Body of pancreas (tissue), 4 donors: ENCODE data around the gene ROBO1. TPM values are rescaled to one million over a fixed set of nuclear protein-coding genes. Genes with fewer than 3 reads are reported as not detected.
"Not testable (repeated sequence)": the region's sequence is repeated elsewhere in the genome, so short reads cannot be mapped to it uniquely, and the experiment has no call there.

Experiments
- ATAC-seq: fragments of 150-250 bp; one replicate; pipeline ENCODE4 v1.9.1; 2016
- DNase-seq, 4 donors: peaks; one replicate each; pipeline ENCODE4 v3.0.0-alpha.2; 2019
- H3K27ac ChIP-seq, 4 donors: fragments of 200-600 bp; sonication (generic); 1 replicate in 3 of 4; 2 replicates in 1 of 4; pipeline versions ENCODE4 v1.5.1 to v1.6.1; 2016 to 2019; ENCODE audit warnings: mild to moderate bottlenecking in 1 of 4, mixed read lengths in 1 of 4, moderate library complexity in 1 of 4
- H3K27me3 ChIP-seq, 2 donors: fragments of 200-600 bp; sonication (generic); one replicate each; pipeline ENCODE4 v1.6.0; 2016; ENCODE audit warnings: mild to moderate bottlenecking in 1 of 2
- H3K36me3 ChIP-seq, 2 donors: fragments of 200-600 bp; sonication (generic); replicated peaks in 1 of 2; 2 replicates each; pipeline ENCODE4 v1.5.1; 2016; ENCODE audit warnings: low read depth in 2 of 2; ENCODE audit not compliant: insufficient read depth in 1 of 2
- H3K4me1 ChIP-seq: fragments of 200-600 bp; sonication (generic); one replicate; pipeline ENCODE4 v1.6.0; 2016
- H3K4me3 ChIP-seq, 2 donors: fragments of 200-600 bp; sonication (generic); 1 replicate in 1 of 2; 2 replicates in 1 of 2; pipeline ENCODE4 v1.5.1; 2016 to 2019
- H3K9me3 ChIP-seq, 3 donors: fragments of 200-600 bp; sonication (generic); 1 replicate in 2 of 3; 2 replicates in 1 of 3; pipeline ENCODE4 v1.5.1; 2016
- CTCF ChIP-seq, 7 experiments: fragments of 450-650 bp in 4 of 7; fragments of 200-600 bp in 3 of 7; sonication (generic) in 3 of 7; IDR thresholded peaks; one replicate each; pipeline ENCODE4 v1.5.1; 2016 to 2019; ENCODE audit warnings: antibody characterized with exemption in 7 of 7
- POLR2A ChIP-seq, 3 donors: fragments of 450-650 bp; IDR thresholded peaks; one replicate each; pipeline ENCODE4 v1.6.1; 2016; ENCODE audit warnings: antibody characterized with exemption in 3 of 3, mild to moderate bottlenecking in 2 of 3
- WGBS, 2 donors: methylation state at CpG; one replicate each; pipeline ENCODE4 v1.1.5; 2017; 5-methylcytosine and 5-hydroxymethylcytosine counted together
- intact Hi-C: fragments of 100-400 bp; cut with DNase I; formaldehyde crosslinking; loops from one replicate; pipeline ENCODE4 v1.15.1; 2023
- total RNA-seq, 2 donors: library from RNA; depleted of rRNA; stranded (reverse); fragments of >200 nt; gene quantifications; one replicate each; pipeline ENCODE4 v1.1.0, GENCODE V29; 2016

The ROBO1 gene
- total RNA-seq, 2 donors from 2014 or later, result 3.9 to 9.9 TPM

GRCh38 chr3:79517766-79518413 lies 249.9 kb downstream of the ROBO1 start:
- intact Hi-C loops, result no loop called here
- DNase-seq, result peak in 1 of 4 donors; percentile 15
- Histone ChIP-seq H3K9me3 (no peaks in the 10 kb centered on the region), H3K27ac (no peak overlapping the region), H3K27me3 (no peaks in the 10 kb centered on the region), H3K36me3 (no peaks in the 10 kb centered on the region), H3K4me3 (no peak overlapping the region), H3K4me1 (no peaks in the 10 kb centered on the region)
- WGBS, 2 donors, result 4 to 12% methylated on average over 2 of the region's 2 CpGs
- no peak for ATAC-seq
- peak in 5 of 7 experiments; percentile 11 to 34 (median 21) for TF ChIP-seq CTCF (IDR thresholded peaks at IDR 0.05)
- no peak for TF ChIP-seq POLR2A (IDR thresholded peaks at IDR 0.05)

- H3K4me1 ChIP-seq, result no peaks in the 10 kb centered on the region
- no peaks in the 10 kb centered on the region for H3K9me3 ChIP-seq
- no peak for DNase-seq
- H3K27me3 ChIP-seq, result no peaks in the 10 kb centered on the region
- no peaks in the 10 kb centered on the region for H3K36me3 ChIP-seq
- 54 to 62% methylated on average over 4 of the region's 4 CpGs for WGBS, 2 donors
- no peak overlapping the region for H3K4me3 ChIP-seq
- TF ChIP-seq CTCF (IDR thresholded peaks at IDR 0.05), result no peak
- TF ChIP-seq POLR2A (IDR thresholded peaks at IDR 0.05), result no peak
- no peak overlapping the region for H3K27ac ChIP-seq
- intact Hi-C loops, result no loop called here
- ATAC-seq, result no peak
These were observed 251.0 kb downstream of the ROBO1 start for GRCh38 chr3:79516795-79517194.

GRCh38 chr3:79515072-79515471 lies 252.7 kb downstream of the ROBO1 start:
- 36 to 45% methylated on average over 4 of the region's 4 CpGs for WGBS, 2 donors
- no peaks in the 10 kb centered on the region for H3K4me1 ChIP-seq
- no peak overlapping the region for H3K27ac ChIP-seq
- DNase-seq (no peak), ATAC-seq (no peak)
- no peak for TF ChIP-seq CTCF (IDR thresholded peaks at IDR 0.05)
- TF ChIP-seq POLR2A (IDR thresholded peaks at IDR 0.05), result no peak
- no peak overlapping the region for H3K4me3 ChIP-seq
- intact Hi-C loops, result no loop called here
- no peaks in the 10 kb centered on the region for H3K36me3 ChIP-seq
- H3K9me3 ChIP-seq, result no peaks in the 10 kb centered on the region
- no peaks in the 10 kb centered on the region for H3K27me3 ChIP-seq

- Histone ChIP-seq H3K4me3 (no peak overlapping the region), H3K4me1 (no peaks in the 10 kb centered on the region), H3K27me3 (no peaks in the 10 kb centered on the region), H3K9me3 (no peaks in the 10 kb centered on the region), H3K27ac (no peak overlapping the region), H3K36me3 (no peaks in the 10 kb centered on the region)
- 60 to 71% methylated on average over 3 of the region's 3 CpGs for WGBS, 2 donors
- TF ChIP-seq CTCF (IDR thresholded peaks at IDR 0.05), result no peak
- TF ChIP-seq POLR2A (IDR thresholded peaks at IDR 0.05), result no peak
- intact Hi-C loops, result no loop called here
- no peak for ATAC-seq
- no peak for DNase-seq
These were observed 253.7 kb downstream of the ROBO1 start for GRCh38 chr3:79514069-79514468.

- no peaks in the 10 kb centered on the region for H3K36me3 ChIP-seq
- no peak for ATAC-seq
- H3K27ac ChIP-seq, result no peak overlapping the region
- TF ChIP-seq POLR2A (IDR thresholded peaks at IDR 0.05) (no peak), CTCF (IDR thresholded peaks at IDR 0.05) (no peak)
- no peaks in the 10 kb centered on the region for H3K9me3 ChIP-seq
- intact Hi-C loops, result no loop called here
- H3K27me3 ChIP-seq, result no peaks in the 10 kb centered on the region
- 67 to 79% methylated on average over 1 of the region's 1 CpG for WGBS, 2 donors
- H3K4me3 ChIP-seq, result no peak overlapping the region
- DNase-seq, result no peak
- no peaks in the 10 kb centered on the region for H3K4me1 ChIP-seq
These were observed 261.0 kb downstream of the ROBO1 start for GRCh38 chr3:79506751-79507150.

- ATAC-seq, DNase-seq, H3K36me3 ChIP-seq, H3K27ac ChIP-seq, intact Hi-C loops, H3K9me3 ChIP-seq, H3K4me1 ChIP-seq, H3K27me3 ChIP-seq, H3K4me3 ChIP-seq: not testable (repeated sequence)
- WGBS, 2 donors, result 87 to 90% methylated on average over 3 to 27 of the region's 39 CpGs
These were observed 265.5 kb downstream of the ROBO1 start for GRCh38 chr3:79502216-79502681.
